Measurements from ENCODE around the gene ZNF333.
"Not testable (repeated sequence)": the region's sequence is repeated elsewhere in the genome, so short reads cannot be mapped to it uniquely, and the experiment has no call there.

Gene ZNF333

DNA sequence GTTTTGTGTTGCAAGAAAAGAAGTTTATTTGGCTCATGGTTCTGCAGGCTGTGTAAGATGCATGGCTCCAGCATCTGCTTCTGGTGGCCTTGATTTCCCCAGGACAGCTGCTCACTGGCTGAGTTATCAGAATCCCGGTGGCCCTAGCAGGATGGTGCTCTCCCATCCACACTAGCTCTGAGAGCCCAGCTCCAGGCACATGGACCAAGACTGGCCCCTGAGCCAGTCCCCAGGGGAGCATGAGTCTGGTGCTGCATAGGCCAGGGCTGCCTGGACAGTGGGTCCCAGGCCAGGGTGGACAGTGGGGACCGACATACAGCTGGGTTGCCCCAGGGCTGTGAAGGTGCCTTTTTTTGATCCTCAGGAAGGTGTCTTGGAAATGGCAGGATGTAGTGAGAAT lies 78.2 kb downstream of the ZNF333 start:
- DNase-seq (ENCODE audit: low read depth, low spot score) = no peak

DNA sequence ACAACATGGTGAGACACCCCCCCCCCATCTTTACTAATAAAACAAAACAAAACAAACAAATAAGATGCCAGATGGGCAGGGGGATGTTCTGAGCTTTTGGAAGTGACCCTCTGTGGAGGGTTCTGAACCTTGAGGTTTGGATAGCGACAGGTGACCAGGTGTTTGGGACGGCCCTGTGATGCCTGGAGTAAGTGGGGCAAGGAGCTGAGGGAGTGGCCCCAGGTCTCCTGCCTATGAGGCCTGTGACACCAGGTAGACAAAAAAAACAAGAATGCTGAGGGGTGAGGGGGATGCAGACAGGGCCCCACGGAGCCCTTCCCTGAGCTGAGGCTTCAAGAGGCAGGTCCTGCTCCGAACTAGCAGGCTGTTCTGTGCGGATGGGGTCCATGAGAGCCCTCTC lies 79.4 kb downstream of the ZNF333 start:
- no peak for DNase-seq (ENCODE audit: low read depth, low spot score)

DNA sequence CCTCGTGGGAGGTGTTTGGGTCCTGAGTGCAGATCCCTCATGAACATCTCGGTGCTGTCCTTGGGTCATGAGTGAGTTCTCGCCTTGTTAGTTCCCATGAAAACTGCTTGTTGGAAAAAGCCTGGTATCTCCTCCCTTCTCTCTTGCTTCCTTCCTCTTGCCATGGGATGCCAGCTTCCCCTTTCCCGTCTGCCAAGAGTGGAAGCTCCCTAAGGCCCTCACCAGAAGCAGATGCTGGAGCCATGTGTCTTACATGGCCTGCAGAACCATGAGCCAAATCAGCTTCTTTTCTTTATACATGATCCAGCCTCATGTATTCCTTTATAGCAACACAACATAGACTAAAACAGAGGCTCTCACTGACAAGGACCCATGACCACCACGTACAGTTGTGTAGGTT lies 80.3 kb downstream of the ZNF333 start:
- no peak for DNase-seq (ENCODE audit: low read depth, low spot score)

DNA sequence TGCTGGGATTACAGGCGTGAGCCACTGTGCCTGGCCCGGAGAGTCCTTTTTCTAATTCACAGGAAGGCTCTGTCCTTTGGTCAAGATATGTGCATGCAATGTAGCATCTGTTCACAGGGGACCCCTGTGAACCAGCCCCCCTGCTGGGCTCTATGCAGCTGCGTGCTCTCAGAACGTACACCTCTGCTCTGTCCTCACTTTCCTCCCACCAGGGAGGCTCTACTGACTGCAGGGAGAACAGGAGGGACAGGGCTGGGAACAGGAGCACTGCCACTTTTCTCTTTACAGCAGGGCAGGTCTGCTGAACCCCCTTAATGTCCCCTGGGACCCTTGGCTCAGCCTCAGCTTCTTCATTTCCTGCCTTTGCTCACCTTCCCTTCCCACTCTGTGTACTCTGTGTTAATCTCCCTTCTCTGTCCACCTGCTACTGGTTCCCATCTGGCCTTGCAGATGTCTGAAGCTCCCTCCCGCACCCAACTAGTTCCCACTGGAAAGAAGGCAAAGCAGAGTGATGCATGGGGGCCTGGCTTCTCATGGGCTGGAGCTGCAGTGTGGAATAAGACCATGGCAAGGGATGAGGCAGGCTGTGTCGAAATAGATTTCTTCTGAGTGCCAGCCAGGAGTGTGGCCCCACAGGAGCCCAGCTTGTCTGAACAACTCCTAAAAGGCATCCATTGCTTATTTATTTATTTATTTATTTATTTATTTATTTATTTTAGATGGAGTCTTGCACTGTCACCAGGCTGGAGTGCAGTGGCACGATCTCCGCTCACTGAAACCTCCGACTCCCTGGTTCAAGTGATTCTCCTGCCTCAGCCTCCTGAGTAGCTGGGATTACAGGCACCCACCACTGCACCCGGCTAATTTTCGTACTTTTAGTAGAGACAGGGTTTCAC lies 81.3 kb downstream of the ZNF333 start:
- DNase-seq (ENCODE audit: low read depth, low spot score) = no peak

DNA sequence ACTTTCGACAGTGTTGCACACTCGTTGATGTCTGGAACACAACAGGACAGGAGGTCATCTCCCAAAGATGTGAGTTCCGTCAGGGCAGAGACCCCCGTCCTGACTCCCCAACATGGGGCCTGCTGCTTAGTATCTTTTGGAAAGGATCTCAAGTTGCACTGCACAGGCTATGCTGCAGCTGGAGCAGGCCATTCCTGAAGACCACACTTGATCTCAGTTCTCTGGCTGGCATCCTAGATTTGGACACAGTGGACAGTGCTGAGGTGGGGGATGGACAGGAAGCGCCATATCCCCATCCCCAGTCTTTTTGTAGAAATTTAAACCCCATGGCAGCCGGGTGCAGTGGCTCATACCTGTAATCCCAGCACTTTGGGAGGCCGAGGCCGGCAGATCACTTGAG lies 82.6 kb downstream of the ZNF333 start:
- no peak for DNase-seq (ENCODE audit: low read depth, low spot score)

DNA sequence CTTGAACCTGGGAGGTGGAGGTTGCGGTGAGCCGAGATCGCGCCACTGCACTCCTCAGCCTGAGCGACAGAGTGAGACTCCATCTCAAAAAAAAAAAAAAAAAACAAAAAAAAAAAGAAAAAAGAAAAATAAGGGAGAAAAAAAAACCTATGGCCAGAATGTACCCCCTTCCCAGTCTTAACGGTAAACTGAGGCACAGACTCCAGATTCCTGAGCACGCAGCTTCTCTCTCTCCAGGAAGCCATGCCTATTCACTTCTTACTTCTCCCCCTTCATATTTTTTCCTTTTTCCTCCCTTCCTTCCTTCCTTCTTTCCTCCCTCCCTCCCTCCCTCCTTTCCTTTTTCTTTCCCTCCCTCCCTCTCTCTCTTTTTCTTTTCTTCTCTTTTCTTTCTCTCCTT lies 83.1 kb downstream of the ZNF333 start:
- no peak for DNase-seq (ENCODE audit: low read depth, low spot score)

DNA sequence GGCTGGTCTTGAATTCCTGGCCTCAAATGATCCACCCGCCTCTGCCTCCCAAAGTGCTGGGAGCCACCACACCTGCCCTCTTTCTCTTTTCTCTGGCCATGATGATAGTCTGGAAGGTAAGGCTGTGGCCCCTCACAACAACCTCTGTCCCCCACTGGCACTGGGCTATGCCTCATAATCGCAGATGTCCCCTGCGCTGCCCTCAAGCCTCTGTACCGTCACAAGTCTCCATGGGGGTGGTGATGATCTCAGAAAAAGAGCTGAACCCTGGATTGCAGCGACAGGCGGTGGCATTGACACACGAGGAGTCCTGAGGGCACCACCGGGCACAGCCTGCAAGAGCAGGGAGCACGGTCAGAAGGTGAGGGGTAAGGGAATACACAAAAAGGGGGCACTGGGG lies 83.9 kb downstream of the ZNF333 start:
- DNase-seq (ENCODE audit: low read depth, low spot score) = not testable (repeated sequence)

DNA sequence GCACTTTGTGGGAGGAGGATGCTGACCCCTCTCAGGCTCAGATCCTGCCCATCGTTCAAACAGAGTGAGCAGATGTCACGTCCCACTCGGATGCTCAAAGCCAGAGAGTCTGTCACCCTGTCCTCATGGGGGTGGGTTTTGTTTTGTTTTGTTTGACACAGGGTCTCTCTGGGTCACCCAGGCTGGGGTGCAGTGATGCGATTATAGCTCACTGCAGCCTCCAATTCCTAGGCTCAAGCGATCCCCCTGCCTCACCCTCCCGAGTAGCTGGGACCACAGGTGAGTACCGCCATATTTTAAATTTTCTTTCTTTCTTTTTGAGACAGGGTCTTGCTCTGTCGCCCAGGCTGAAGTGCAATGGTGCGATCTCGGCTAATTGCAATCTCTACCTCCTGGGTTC lies 84.5 kb downstream of the ZNF333 start:
- no peak for DNase-seq (ENCODE audit: low read depth, low spot score)

DNA sequence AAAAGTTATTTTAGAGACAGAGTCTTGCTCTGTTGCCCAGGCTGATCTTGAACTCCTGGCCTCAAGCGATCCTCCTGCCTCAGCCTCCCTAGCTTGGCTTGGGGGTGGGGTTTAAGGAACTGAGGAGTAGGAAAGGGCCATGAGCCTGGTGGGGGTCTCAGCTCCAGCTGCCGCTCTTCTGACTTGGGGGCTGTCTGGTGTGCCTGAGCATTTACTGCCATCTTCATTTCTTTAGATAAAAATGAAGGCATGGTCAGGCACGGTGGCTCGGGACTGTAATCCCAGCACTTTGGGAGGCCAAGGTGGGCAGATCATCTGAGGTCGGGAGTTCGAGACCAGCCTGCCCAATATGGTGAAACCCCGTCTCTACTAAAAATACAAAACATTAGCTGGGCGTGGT lies 85.5 kb downstream of the ZNF333 start:
- not testable (repeated sequence) for DNase-seq (ENCODE audit: low read depth, low spot score)

DNA sequence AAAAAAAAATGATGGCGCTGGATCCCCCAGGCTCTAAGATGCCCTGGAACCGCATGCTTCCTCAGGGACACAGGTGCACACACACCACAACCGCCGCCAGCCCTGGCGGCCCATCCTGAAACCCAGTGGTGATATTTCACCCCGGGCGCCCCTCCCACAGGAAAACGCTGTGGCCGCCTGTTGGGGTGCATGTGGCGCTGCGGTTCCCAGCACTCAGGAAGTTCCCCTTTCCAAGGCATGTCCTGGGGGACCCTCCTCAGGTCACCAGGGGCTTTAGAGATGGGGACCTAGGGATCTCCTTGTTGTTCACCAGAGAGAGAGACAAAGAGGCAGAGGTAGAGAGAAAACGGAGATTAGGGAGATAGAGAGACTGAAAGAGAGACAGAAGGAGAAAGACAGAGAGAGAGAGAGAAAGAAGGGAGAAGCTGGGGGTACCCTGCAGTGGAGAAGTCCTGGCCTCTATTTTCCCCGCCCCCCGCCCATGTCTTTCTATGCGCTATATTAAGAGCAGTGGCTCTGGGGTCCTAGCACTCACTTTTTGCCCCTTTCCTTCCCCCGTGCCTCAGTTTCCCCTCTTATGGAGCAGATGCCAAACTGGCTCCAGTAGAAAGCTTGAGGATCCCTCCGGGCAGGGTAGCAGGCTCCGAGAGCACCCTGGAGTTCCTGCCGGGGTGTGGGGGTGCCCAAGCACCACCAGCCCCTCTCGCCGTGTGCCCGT lies 86.2 kb downstream of the ZNF333 start:
- DNase-seq (ENCODE audit: low read depth, low spot score) = peak; percentile 5

DNA sequence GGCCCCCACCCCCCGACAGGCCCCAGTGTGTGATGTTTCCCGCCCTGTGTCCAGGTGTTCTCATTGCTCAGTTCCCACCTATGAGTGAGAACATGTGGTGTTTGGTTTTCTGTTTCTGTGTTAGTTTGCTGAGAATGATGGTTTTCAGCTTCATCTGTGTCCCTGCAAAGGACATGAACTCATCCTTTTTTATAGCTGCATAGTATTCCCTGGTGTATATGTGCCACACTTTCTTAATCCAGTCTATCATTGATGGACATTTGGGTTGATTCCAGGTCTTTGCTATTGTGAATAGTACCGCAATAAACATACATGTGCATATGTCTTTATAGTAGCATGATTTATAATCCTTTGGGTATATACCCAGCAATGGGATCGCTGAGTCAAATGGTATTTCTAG lies 87.8 kb downstream of the ZNF333 start:
- not testable (repeated sequence) for DNase-seq (ENCODE audit: low read depth, low spot score)

DNA sequence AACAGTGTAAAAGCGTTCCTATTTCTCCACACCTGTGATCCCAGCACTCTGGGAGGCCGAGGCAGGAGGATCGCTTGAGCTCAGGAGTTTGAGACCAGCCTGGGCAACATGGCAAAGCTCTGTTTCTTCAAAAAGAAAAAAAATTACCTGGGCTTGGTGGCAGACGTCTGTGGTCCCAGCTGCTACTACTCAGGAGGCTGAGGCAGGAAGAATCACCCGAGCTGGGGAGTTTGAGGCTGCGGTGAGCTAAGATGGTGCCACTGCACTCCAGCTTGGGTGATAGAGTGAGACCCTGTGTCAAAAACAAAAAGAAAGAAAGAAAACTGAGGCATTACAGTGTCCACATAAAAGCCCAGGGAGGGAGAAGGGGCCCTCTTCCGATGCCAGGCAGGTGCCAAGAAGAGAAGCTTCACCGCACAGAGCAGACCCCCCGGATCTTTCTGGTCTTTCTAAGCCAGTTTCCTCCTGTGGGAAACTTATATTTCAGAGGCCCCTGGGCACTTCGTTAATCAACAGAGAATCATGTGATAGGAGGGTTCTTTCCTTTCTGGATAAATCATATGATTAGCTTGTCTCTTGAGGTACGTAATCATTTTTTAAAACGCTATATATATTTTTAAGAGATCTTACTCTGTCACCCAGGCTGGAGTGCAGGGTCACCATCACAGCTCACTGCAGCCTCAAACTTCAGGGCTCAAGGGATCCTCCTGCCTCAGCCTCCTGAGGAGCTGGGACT lies 88.4 kb downstream of the ZNF333 start, which contains the start of gene ADGRE2:
TSS of gene ADGRE2 (minus strand) at position 451 of the 736 bp plus-strand sequence. CDS start 1,804 bp downstream, outside the sequence.
- DNase-seq (ENCODE audit: low read depth, low spot score) = not testable (repeated sequence)

DNA sequence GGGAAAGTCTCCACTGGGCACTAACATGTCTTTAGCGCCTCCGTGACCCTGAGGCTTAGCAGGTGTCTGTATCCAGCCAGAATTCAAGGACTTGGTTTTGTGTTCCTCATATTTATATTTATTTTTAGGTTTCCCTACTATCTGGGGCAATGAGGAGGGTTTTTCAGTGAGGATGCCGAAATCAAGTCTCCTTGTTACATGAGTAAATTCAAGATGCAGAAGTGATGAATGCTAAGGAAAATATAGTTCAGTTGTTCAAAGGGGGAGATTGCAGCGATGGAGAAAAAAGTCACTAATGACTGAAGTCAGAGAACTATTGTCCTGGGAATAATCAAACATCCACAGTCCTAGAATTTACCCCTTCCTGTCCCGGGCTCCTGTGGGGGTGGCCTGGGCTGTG lies 89.3 kb downstream of the ZNF333 start:
- no peak for DNase-seq (ENCODE audit: low read depth, low spot score)

DNA sequence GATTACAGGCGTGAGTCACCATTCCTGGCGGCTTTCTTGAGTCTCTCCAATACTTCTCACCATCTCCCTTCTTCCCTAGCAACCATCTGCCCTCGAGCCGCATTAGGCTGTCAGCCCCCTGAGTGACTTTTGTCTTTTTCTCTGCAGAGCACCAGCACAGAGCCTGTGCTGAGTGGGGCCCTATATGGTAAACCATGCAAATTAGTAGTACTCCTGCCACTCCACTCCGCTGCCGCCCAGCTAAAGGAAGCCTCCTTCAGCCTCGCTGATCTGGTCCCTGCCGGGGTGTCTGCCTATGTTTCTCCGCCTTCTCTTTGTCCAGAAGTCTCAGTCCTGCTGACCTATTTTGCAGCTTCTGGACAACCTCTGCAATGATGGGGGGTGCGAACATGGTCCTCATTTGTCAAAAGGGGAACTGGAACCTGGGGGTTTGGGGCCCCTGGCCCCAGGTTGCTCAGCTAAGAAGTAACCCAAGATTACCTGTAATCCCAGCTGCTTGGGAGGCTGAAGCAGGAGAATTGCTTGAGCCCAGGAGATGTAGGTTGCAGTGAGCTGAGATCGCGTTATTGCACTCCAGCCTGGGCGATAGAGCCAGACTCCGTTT lies 90.9 kb downstream of the ZNF333 start:
- not testable (repeated sequence) for DNase-seq (ENCODE audit: low read depth, low spot score)

DNA sequence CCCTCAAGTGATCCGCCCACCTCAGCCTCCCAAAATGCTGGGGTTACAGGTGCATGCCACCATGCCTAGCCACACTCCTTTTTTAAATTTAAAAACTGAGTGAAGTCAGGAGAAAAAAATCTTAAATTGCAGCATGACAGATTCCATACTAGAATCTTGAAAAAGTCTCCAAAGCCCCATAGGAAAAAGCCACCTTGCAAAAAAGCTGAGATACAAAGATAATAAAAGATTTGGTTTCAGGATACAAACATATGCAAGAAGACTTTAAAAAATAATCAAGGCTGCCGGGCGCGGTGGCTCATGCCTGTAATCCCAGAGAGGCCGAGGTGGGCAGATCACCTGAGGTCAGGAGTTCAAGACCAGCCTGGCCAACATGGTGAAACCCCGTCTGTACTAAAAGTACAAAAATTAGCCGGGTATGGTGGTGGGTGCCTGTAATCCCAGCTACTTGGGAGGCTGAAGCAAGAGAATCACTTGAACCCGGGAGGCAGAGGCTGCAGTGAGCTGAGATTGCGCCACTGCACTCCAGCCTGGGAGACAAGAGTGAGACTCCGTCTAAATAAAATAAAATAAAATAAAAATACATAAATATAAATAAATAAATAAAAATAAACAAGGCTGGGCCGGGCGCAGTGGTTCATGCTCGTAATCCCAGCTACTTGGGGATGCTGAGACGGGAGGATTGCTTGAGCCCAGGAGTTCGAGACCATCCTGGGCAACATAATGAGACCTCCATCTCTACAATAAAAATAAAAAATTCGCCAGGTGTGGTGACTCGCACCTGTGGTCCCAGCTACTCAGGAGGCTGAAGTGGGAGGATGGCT lies 92.1 kb downstream of the ZNF333 start:
- DNase-seq (ENCODE audit: low read depth, low spot score) = not testable (repeated sequence)

DNA sequence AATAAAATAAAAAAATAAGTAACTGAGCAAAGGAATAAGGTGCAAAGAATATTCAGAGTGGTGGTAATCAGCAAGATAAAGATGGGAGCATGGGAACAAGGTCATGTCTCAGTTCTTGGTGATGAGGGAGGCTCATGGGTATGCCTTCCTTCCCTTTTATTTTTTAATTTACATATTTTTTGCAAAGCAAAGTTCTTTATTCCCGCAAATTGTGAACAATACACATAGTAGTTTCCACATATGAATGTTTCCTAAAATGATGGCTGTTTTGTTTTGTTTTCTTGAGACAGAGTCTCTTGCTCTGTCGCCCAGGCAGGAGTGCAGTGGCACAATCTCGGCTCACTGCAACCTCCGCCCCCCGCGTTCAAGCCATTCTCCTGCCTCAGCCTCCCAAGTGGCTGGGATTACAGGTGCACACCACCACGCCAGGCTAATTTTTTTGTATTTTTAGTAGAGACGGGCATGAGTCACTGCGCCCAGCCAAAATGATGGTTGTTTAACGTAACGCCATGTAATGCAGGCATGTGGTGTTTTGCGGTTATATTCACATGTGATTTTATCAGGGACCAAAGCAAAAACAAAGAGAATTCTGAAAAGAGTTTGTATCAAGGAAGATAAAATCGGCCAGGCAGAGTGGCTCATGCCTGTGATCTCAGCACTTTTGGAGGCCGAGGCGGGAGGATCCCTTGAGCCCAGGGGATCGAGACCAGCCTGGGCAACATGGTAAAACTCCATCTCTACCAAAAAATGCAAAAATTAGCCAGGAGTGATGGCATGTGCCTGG lies 93.0 kb downstream of the ZNF333 start:
- no peak for DNase-seq (ENCODE audit: low read depth, low spot score)

All from ELF-1 (cell line).